Thyroid gland (tissue), 4 donors: ENCODE data around the gene RPS6KA1. TPM values are rescaled to one million over a fixed set of nuclear protein-coding genes. Genes with fewer than 3 reads are reported as not detected.

Experiments used
- DNase-seq, 2 donors: peaks; one replicate each; pipeline ENCODE4 v3.0.0-alpha.2; 2019
- H3K27ac ChIP-seq, 3 donors: fragments of 200-600 bp; sonication (generic); 1 replicate in 2 of 3; 2 replicates in 1 of 3; pipeline ENCODE4 v1.5.1; 2016 to 2019; ENCODE audit warnings: mild to moderate bottlenecking in 1 of 3, moderate library complexity in 1 of 3
- H3K27me3 ChIP-seq: fragments of 200-600 bp; sonication (generic); one replicate; pipeline ENCODE4 v1.5.1; 2019
- H3K36me3 ChIP-seq, 2 donors: fragments of 200-600 bp; sonication (generic); one replicate each; pipeline ENCODE4 v1.5.1; 2016 to 2019
- H3K4me1 ChIP-seq, 2 donors: fragments of 200-600 bp; sonication (generic); one replicate each; pipeline ENCODE4 v1.5.1; 2017 to 2019
- H3K4me3 ChIP-seq, 3 donors: fragments of 200-600 bp; sonication (generic); replicated peaks in 1 of 3; 1 replicate in 2 of 3; 2 replicates in 1 of 3; pipeline ENCODE4 v1.5.1; 2016; ENCODE audit warnings: mild to moderate bottlenecking in 1 of 3
- H3K9me3 ChIP-seq: fragments of 200-600 bp; sonication (generic); one replicate; pipeline ENCODE4 v1.5.1; 2017
- POLR2A ChIP-seq, 2 donors: fragments of 450-650 bp; IDR thresholded peaks; one replicate each; pipeline ENCODE4 v1.6.1; 2017; ENCODE audit warnings: antibody characterized with exemption in 2 of 2, mild to moderate bottlenecking in 2 of 2, moderate library complexity in 1 of 2
- WGBS, 2 donors: methylation state at CpG; one replicate each; pipeline ENCODE4 v1.1.5; 2017; 5-methylcytosine and 5-hydroxymethylcytosine counted together
- intact Hi-C: fragments of 100-400 bp; cut with DNase I; formaldehyde crosslinking; loops from one replicate; pipeline ENCODE4 v1.15.1; 2023
- total RNA-seq, 4 donors: library from RNA; depleted of rRNA; stranded (reverse); fragments of >200 nt; gene quantifications; one replicate each; pipeline ENCODE4 v1.2.3, GENCODE V29; 2016
- TF ChIP-seq, protein P1 (sequence below), 6 experiments: fragments of 200-600 bp in 3 of 6; fragments of 450-650 bp in 3 of 6; sonication (generic) in 3 of 6; IDR thresholded peaks; one replicate each; pipeline ENCODE4 v1.5.1; 2016 to 2019; ENCODE audit warnings: antibody characterized with exemption in 6 of 6, mild to moderate bottlenecking in 2 of 6, inconsistent platforms in 1 of 6, moderate library complexity in 1 of 6

Gene RPS6KA1
- total RNA-seq, 4 donors from 2014 or later, result 55.8 to 98.6 (median 76.3) TPM

DNA sequence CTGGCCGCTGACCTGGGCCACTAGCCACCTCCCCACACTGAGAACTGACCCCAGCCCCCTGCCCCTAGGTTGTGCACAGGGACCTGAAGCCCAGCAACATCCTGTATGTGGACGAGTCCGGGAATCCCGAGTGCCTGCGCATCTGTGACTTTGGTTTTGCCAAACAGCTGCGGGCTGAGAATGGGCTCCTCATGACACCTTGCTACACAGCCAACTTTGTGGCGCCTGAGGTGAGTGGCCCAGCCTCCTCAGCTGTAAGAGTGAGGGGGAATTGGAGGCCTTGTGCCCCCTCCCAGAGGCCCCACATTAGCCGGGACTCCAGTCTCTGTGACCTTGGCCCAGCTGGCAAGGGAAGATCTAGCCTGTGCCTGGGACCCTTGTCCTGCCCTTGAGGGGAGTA lies 41.8 kb downstream of the RPS6KA1 start:
- no peaks in the 10 kb centered on the region for H3K9me3 ChIP-seq
- peaks cover 34 to 40% of the 10 kb centered on the region in 2 donors for H3K36me3 ChIP-seq
- no peak overlapping the region for H3K27ac ChIP-seq
- DNase-seq, result no peak
- whole genome bisulfite sequencing, 2 donors, result 95 to 96% methylated on average over 7 to 8 of the region's 8 CpGs
- H3K4me1 ChIP-seq, result no peaks in the 10 kb centered on the region
- intact Hi-C loops, result no loop called here
- no peaks in the 10 kb centered on the region for H3K27me3 ChIP-seq
- no peak overlapping the region for H3K4me3 ChIP-seq
- TF ChIP-seq POLR2A (IDR thresholded peaks at IDR 0.05), result no peak
- TF ChIP-seq, protein P1, sequence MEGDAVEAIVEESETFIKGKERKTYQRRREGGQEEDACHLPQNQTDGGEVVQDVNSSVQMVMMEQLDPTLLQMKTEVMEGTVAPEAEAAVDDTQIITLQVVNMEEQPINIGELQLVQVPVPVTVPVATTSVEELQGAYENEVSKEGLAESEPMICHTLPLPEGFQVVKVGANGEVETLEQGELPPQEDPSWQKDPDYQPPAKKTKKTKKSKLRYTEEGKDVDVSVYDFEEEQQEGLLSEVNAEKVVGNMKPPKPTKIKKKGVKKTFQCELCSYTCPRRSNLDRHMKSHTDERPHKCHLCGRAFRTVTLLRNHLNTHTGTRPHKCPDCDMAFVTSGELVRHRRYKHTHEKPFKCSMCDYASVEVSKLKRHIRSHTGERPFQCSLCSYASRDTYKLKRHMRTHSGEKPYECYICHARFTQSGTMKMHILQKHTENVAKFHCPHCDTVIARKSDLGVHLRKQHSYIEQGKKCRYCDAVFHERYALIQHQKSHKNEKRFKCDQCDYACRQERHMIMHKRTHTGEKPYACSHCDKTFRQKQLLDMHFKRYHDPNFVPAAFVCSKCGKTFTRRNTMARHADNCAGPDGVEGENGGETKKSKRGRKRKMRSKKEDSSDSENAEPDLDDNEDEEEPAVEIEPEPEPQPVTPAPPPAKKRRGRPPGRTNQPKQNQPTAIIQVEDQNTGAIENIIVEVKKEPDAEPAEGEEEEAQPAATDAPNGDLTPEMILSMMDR (IDR thresholded peaks at IDR 0.05), result no peak

DNA sequence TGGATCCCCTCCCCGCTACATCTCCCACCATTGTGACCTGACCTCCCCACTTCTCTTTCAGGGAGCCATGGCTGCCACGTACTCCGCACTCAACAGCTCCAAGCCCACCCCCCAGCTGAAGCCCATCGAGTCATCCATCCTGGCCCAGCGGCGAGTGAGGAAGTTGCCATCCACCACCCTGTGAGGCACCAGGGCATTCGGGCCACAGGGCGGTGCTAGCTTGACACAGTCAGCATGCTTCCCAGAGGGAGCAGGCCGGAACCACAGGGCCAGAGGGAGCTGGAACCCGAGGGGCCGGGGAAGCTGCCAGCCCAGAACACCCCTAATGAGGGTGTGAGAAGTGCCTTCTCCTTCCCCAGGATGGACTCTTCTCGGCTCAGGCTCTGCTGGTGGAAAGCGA lies 44.5 kb downstream of the RPS6KA1 start:
- 78 to 88% methylated on average over 8 of the region's 13 CpGs for WGBS, 2 donors
- Histone ChIP-seq H3K9me3 (no peaks in the 10 kb centered on the region), H3K4me1 (no peaks in the 10 kb centered on the region), H3K36me3 (peaks cover 34 to 37% of the 10 kb centered on the region in 2 donors), H3K27ac (no peak overlapping the region), H3K27me3 (no peaks in the 10 kb centered on the region), H3K4me3 (no peak overlapping the region)
- no peak for DNase-seq
- TF ChIP-seq, protein P1 (IDR thresholded peaks at IDR 0.05), result no peak
- no peak for TF ChIP-seq POLR2A (IDR thresholded peaks at IDR 0.05)
- intact Hi-C loops, result no loop called here

DNA sequence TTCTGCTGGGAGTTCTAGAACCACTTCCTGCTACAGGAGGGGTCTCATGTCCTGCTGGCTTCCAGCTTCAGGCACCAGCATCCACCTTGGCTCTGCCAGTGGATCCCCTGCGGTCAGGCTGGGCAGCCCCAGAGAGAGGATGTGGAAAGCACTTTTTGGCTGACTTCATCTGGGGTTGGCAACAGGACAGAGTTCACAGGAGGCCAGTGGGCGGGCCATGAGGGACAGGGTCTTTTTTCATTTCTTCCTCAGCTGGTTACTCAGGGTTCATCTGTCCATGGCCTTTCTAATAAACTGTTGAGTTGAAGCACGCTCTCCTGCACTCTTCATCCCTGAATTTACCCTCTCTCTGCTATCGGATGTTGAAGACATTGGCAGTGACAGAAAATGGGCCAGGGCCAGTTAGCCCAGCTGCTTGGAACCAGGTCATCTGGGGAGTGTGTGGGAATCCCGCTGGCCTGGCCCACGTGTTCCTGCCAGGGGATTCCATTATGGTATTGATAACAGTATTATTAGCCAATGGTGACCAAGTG lies 45.2 kb downstream of the RPS6KA1 start:
- no peak for DNase-seq
- Histone ChIP-seq H3K4me3 (no peak overlapping the region), H3K36me3 (peaks cover 34 to 37% of the 10 kb centered on the region in 2 donors), H3K4me1 (no peaks in the 10 kb centered on the region), H3K27me3 (no peaks in the 10 kb centered on the region), H3K9me3 (no peaks in the 10 kb centered on the region), H3K27ac (no peak overlapping the region)
- 64 to 69% methylated on average over 6 of the region's 6 CpGs for WGBS, 2 donors
- intact Hi-C loops, result no loop called here
- no peak for TF ChIP-seq POLR2A (IDR thresholded peaks at IDR 0.05)
- TF ChIP-seq, protein P1 (IDR thresholded peaks at IDR 0.05), result no peak

DNA sequence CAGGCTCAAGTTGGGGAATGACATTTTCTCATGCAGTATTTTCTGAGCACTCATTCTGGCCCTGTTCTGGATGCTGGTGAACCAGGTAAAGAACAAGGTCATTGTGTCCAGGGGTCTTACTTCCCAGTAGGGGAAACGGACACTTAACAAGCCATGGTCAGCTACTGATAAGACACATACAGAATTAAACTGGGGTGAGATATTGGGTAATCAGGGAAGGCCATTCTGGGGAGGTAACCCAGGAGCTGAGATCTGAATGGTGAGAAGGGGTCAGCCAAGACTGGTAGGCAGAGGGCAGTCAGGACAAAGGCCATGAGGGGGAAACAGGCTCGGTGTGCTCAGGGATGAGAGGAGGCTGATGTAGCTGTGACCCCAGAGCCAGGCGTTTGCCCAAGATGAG lies 45.8 kb downstream of the RPS6KA1 start:
- H3K4me1 ChIP-seq, result no peaks in the 10 kb centered on the region
- intact Hi-C loops, result no loop called here
- H3K4me3 ChIP-seq, result no peak overlapping the region
- peaks cover 34 to 37% of the 10 kb centered on the region in 2 donors for H3K36me3 ChIP-seq
- no peaks in the 10 kb centered on the region for H3K9me3 ChIP-seq
- H3K27ac ChIP-seq, result no peak overlapping the region
- no peak for TF ChIP-seq POLR2A (IDR thresholded peaks at IDR 0.05)
- TF ChIP-seq, protein P1 (IDR thresholded peaks at IDR 0.05), result no peak
- H3K27me3 ChIP-seq, result no peaks in the 10 kb centered on the region
- DNase-seq, result no peak
- 91 to 94% methylated on average over 3 of the region's 3 CpGs for WGBS, 2 donors

DNA sequence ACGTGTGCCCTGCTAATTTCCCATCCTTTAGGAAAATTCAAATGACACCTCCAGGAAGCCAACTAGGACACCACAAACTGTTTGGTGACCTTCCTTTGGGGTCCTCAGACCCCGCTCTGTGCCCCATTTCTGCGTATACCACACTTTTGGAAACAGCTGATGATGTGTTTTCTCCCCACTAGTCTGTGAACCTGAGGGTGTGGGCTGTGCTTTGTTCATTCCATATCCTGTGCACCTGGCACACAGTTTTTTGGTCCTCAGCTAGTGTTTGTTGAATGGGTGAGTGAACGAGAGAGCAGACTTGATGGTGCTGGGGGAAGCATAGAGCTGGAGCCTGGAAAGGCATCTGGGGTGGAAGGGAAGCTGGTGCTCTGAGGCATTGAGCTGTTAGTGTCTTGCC lies 48.6 kb downstream of the RPS6KA1 start:
- TF ChIP-seq, protein P1 (IDR thresholded peaks at IDR 0.05), result no peak
- no peak for TF ChIP-seq POLR2A (IDR thresholded peaks at IDR 0.05)
- H3K4me1 ChIP-seq, result no peaks in the 10 kb centered on the region
- H3K36me3 ChIP-seq, result peaks cover 17 to 20% of the 10 kb centered on the region in 2 donors
- H3K4me3 ChIP-seq, result no peak overlapping the region
- H3K27me3 ChIP-seq, result no peaks in the 10 kb centered on the region
- DNase-seq, result no peak
- no peak overlapping the region for H3K27ac ChIP-seq
- WGBS, 2 donors, result 68 to 85% methylated on average over 4 of the region's 4 CpGs
- intact Hi-C loops, result no loop called here
- no peaks in the 10 kb centered on the region for H3K9me3 ChIP-seq
